ENCODE measurements around the gene HCAR3.
"Not testable (repeated sequence)": the region's sequence is repeated elsewhere in the genome, so short reads cannot be mapped to it uniquely, and the experiment has no call there.

The HCAR3 gene

DNA sequence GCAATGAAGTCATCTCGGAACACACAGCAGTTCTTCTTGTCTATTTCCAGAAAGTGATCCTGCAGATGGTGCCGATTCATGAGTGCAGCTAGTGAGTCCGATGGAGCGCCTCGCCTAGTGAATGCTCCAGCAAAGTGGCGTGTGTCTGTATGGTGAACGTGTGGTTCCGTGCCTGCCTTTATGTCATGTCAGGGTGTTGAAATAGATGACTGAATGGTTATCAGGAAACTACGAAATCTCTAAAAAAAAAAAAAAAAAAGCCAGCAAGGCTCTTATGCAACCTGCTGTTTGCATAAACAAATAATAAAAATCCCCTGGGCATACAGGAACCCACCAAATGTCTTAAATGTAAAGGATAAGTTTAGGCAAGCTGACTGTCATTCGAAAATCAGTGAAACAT is at the start of gene HCAR3:
HCAR3 (minus strand) TSS at position 154 of the 400 bp plus-strand sequence; CDS start at position 80, 74 bp downstream.
- DNase-seq (ENCODE audit: low read depth): not testable (repeated sequence)

- no peak for DNase-seq (ENCODE audit: low read depth)
Observed at GRCh38 chr12:122757568-122757967, 41.0 kb upstream of the HCAR3 start.

DNA sequence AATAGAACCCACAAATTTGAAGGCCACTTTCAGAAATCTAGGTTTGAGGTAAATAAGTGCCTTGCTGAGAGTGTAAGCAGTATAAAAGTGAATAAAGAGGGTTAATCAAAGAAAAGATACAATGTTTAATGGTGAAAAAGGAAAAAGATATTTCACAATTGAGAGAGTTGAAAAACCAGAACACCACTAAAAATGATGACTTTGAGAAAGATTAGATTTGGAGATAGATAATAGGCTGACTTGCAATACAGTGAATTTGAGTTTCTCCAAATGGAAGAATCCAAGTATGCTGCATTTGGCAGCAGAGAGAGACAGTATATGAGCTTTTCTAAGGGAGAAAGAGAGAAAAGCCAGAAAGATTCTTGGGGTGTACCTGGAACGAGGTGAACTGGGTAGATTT is 38.2 kb upstream of the HCAR3 start:
- no peak for DNase-seq (ENCODE audit: low read depth)

DNA sequence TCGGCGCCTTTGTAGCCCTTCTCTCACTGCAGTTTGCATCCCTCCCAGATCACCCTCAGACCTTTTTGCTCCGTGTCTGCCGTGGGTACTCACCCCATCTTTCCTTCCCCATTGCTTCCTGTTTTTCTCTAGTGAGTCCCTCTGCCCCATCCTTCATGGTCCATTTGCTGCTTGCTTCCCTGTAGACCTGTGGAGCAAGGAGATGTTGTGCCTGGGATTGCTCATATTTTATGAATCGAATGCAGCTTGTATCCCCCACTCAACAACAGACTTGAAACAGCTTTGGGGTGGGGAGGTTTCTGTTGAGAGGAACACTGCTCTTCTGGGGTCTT is 36.7 kb upstream of the HCAR3 start:
- DNase-seq (ENCODE audit: low read depth): no peak

DNA sequence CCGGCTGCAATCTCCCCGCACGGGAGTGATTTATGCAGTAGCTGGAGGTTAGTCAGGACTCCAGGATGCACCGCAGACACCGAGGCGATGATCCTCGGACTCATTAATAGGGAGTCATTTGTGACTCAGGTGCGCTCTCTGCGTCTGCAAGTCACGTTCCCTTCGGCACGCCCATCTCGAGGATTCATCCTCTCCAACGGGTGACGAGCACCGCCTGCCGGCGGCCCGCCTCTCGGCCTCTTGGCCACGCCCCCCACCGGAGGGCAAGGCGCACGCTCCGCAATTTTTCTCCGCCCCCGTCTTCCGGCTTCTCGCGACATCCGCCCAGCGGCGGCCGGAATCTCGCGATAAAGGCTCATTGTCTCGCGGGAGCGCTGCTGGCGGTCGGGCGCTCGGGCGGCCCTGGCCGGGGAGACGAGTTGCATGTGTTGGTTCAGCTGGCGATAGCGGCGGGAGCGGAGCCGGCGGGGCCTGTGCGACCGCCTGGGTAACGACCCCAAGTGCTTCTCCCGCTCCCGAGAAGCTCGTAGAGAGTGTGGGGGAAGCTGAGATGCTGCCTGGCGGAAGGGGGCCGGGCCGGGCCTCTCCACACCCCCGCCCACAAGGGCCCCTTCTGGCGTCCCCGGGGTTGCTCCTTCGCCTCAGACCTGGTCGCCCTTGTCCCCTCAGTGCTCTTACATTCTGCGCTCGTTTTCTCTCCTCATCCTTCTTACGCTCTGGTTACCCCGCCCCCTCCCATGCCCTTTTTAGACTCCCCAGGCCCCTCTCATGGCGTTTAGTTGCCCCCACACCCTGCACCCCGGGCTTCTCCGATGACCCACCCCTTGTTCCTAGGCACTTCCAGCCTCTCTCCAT is 36.1 kb upstream of the HCAR3 start, which contains the start of gene DENR:
DENR (plus strand) TSS at position 361 of the 855 bp plus-strand sequence. CDS start 878 bp downstream, outside the sequence.
- DNase-seq (ENCODE audit: low read depth): peak; percentile 87

- DNase-seq (ENCODE audit: low read depth): not testable (repeated sequence)
Observed at GRCh38 chr12:122750781-122751515, 34.3 kb upstream of the HCAR3 start.

GRCh38 chr12:122749569-122750332 is 33.1 kb upstream of the HCAR3 start:
- no peak for DNase-seq (ENCODE audit: low read depth)

DNA sequence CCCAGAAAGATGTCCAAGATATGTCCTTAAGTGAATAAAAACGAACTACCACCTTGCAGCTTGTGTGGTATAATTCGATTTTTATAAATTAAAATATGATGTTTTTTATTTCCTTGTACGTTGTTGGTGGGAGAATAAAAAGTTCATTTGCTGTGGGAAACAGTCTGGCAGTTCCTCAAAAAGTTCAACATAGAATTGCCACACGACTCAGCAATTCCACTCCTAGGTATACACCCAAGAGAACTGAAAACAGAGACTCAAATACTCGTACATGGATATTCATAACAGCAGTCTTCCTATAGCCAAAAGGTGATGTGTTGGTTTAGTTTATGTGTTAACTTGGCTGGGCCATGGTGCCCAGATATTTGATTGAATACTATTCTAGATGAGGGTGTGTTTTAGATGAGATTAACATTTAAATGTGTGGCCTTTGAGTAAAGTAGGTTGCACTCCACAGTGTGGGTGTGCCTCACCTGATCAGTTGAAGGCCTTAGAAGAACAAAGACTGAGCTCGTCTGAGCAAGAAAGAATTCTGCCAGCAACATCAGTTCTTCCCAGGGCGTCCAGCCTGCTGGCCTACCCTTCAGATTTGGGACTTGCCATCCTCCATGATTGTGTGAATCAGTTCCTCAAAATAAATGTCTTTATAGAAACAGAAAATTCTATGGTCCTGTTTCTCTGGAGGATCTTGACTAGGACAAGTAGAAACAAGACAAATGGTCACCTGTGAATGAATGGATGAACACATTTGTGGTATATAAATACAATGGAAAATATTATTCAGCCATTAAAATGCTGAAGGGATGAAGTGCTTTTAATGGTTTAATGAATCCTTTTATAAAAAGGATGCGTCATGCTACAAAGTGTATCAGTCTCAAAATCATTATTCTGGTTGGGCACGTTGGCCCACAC is 30.9 kb upstream of the HCAR3 start:
- DNase-seq (ENCODE audit: low read depth): no peak

DNA sequence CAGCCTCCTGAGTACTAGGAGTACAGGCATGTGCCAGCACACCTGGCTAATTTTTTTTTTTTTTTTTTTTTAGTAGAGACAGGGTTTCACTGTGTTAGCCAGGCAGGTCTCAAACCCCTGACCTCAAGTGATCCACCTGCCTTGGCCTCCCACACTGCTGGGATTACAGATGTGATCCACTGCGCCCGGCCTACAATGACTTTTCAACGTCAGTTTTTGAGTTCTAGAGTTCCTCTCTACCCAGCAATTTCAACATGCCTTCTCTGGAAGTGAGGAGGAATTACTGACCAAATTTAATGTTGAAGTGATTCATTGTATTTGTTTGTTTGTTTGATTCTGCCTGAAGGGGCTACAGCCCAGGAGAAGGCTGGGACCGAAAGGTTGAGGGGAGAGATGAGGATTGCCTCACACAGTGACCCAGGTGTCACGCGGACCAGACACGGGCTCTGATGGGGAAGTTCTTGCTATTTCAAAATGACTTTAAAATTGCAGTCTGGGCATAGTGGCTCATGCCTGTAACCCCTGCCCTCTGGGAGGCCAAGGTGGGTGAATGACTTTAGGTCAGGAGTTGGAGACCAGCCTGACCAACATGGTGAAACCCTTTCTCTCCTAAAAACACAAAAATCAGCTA is 27.4 kb upstream of the HCAR3 start:
- no peak for DNase-seq (ENCODE audit: low read depth)

DNA sequence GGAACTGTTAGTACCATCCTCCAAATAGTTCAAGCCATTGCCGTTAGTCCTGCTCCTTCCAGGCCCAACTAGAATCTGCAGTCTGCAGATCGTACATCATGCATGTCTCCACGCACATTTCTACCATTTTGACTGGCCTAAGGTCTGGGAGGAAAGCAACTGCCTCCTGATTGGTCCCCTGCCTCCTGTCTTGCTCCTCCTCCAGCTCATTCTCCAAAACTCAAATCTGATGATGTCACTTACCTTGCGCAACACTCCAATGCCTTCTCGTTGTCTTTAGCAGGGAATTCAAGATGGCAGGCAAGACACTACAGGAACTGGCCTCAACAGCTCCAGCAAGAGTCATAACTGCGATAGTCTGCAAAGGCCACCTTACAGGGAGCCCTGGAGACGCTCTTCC is 23.7 kb upstream of the HCAR3 start:
- no peak for DNase-seq (ENCODE audit: low read depth)

- no peak for DNase-seq (ENCODE audit: low read depth)
Observed at GRCh38 chr12:122738571-122738970, 22.0 kb upstream of the HCAR3 start.

GRCh38 chr12:122732611-122733010 is 16.0 kb upstream of the HCAR3 start:
- no peak for DNase-seq (ENCODE audit: low read depth)

GRCh38 chr12:122732170-122732569 is 15.6 kb upstream of the HCAR3 start:
- DNase-seq (ENCODE audit: low read depth): no peak

- DNase-seq (ENCODE audit: low read depth): no peak
Observed at GRCh38 chr12:122730215-122731014, 13.8 kb upstream of the HCAR3 start, which contains the start of gene HCAR1. TSS of gene HCAR1 (minus strand) at chr12:122730844. CDS start at chr12:122730339, 505 bp downstream.

DNA sequence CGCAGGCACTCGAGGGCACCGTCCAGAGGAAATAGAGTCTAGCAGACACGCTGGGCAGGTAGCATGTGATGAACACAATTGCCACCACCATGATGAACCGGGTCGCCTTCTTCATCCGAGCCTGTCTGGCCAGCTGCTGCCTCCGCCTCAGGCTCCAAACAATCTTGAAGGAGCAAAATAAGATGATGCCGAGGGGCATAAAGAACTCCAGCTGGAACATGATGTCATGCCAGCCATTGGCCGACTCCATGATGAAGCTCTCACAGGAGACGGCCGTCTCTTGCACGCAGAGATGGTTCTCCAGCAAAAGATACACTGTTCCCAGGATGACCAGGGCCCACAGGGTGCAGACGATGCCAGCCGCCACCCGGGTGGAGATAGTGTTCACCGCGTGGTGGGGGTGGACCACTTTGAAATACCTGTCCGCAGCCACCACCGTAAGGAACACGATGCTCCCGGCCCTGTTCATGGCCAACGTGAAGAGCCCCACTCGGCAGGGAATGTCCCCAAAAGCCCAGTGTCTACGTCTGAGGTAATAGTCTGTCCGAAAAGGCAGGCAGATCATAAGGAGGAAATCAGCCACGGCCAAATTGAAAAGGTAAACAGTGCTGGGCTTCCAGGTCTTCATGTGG is 13.1 kb upstream of the HCAR3 start:
- no peak for DNase-seq (ENCODE audit: low read depth)

DNA sequence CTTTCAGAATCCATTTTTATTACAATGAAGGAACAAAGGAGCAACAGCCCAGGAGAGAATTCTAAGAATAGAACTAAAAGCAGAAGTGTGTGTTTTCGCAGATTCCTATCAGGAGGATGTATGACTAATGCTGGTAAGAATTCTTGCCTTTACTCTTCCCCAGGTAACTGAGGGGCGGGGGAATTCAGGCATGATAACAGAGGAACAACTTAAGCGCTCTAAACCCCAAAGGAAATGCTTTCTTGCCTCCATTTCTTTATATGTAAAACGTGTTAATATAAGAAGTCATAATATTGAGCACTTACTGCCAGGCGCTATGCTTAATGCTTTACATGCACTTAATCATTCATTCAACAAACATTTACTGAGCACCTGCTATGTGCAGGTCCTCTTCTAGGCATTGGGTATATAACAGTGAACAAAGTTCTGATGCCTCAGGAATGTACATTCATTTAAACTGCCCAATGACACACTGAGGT is 9.5 kb upstream of the HCAR3 start:
- DNase-seq (ENCODE audit: low read depth): no peak

DNA sequence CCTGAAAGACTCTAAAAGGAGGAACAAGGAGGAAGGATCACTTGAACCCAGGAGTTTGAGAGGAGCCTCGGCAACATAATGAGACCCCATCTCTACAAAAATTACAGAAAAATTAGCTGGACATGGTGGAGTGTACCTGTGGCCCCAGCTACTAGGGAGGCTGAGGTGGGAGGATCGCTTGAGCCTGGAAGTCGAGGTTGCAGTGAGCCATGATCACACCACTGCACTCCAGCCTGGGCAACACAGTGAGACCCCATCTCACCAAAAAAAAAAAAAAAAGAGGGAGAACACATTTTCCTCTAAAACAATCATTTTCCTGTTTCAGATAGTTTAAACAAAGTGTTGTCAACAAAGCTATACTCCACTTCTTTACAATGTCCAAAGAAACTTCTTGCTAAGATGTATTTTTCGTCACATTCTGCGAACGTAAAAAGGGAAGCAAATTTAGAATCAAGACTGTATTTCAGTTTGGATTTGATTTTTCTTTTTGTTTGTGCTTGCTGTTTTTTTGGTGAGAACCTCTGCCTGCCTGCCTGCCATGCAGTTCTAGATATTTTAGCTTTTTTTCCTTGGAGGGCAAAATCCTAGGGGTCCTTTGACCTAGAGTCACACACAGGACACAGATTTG is 9.0 kb upstream of the HCAR3 start:
- no peak for DNase-seq (ENCODE audit: low read depth)

DNA sequence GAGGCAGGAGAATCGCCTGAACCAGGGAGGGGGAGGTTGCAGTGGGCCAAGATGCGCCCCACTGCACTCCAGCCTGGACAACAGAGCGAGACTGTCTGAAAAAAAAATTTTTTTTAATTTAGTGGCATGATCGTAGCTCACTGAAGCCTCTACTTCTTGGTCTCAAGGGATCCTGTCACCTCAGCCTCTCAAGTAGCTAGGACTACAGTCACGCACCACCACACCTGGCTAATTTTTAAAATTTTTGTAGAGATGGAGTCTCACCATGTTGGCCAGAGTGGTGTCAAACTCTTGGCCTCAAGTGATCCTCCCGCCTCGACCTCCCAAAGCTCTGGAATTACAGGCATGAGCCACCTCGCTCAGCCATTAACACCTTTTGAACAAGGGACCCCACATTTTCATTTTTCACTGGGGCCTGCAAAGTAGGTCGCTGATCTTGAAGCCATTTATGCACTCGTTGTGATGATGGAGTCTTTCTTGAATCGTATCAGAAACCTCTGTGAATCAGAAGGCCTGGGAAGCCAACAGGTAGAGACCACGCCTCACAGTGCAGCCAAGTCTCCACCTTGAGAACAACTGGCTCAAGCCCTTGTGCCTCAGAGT is 8.1 kb upstream of the HCAR3 start:
- DNase-seq (ENCODE audit: low read depth): no peak

Measured in CMK (cell line).